Upper lobe of left lung (tissue), 4 donors: ENCODE measurements around the gene MR1.

Experiments used
- CTCF ChIP-seq, 6 experiments: fragments of 450-650 bp in 4 of 6; fragments of 200-600 bp in 2 of 6; sonication (generic) in 2 of 6; IDR thresholded peaks; one replicate each; pipeline ENCODE4 v1.5.1; 2016 to 2019; ENCODE audit warnings: antibody characterized with exemption in 6 of 6
- EP300 ChIP-seq, 4 donors: sonication (generic); formaldehyde crosslinking; IDR thresholded peaks; one replicate each; pipeline ENCODE4 v1.5.1; 2017; ENCODE audit warnings: antibody characterized with exemption in 4 of 4, control low read depth in 2 of 4
- POLR2A ChIP-seq, 4 donors: fragments of 450-650 bp; IDR thresholded peaks; one replicate each; pipeline ENCODE4 v1.5.1; 2016 to 2017; ENCODE audit warnings: antibody characterized with exemption in 4 of 4, mild to moderate bottlenecking in 2 of 4
- POLR2AphosphoS5 ChIP-seq, 2 donors: sonication (generic); formaldehyde crosslinking; IDR thresholded peaks; one replicate each; pipeline ENCODE4 v1.5.1; 2017; ENCODE audit warnings: antibody characterized with exemption in 2 of 2

- no peak for TF ChIP-seq CTCF (IDR thresholded peaks at IDR 0.05)
- no peak for TF ChIP-seq POLR2AphosphoS5 (IDR thresholded peaks at IDR 0.05)
- no peak for TF ChIP-seq EP300 (IDR thresholded peaks at IDR 0.05)
- no peak for TF ChIP-seq POLR2A (IDR thresholded peaks at IDR 0.05)
Measured at GRCh38 chr1:181099152-181100014, 65.6 kb downstream of the MR1 start.
